Suppressor macrophage (primary cell): ENCODE results near the gene CACNA1B.

Experiments
- DNase-seq, 4 experiments: peaks; one replicate each; pipeline ENCODE4 v3.0.0-alpha.2; 2020 to 2022

CACNA1B gene

DNA sequence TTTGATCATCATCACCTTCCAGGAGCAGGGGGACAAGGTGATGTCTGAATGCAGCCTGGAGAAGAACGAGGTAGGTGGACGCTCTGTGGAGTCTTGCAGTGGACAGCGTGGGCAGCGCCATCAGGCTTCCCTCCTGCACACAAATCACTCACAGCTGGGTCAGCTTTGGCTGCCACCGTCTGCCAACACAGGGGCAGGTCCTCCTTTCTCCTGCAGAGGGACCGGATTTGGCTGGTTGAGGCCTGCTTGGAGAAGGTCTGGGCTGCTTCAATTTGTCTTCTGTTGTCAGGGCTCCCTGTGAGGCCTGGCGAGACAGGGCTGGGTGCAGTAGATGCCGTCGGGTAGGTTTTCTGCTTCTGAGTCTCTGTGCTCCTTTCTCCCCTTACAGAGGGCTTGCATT lies 180.6 kb downstream of the CACNA1B start:
- DNase-seq, result no peak

DNA sequence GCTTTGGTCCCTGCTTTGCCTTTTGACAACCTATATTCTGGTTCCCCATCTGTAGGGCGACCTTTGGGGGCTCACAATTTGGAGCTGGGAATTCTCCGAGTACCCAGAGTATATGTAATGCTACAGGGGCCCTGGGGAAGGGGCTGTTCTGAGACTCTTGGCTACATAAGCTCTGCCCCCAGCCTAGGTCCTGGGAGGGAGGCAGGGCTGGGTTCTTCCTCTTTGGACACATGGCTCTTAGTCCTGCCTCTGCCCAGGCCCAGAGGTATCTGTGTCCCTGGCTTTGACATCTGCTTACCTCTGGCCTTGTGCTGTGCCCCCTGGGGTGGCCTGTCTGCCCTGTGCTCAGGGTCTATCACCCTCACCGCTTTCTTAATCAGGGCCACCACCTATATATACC lies 181.6 kb downstream of the CACNA1B start:
- no peak for DNase-seq

DNA sequence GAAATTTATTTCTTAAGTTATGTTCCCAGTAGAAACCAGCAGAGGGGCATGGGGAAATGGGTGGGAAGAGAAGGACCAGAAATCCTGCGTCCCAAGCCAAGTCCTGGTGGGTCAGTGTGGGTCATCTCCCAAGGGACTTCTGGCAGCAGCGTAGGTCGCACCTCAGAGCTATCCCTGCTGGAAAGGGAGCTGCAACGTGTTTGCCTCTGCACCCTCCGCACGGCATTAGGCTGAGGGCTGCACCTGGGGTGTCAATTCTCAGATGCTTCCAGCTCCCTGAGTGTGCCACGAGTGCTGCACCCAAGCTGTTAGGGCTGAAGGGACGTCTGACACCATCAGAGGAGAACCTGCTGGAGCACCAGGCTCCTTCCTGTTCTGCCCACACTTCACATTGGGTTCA lies 182.8 kb downstream of the CACNA1B start:
- no peak for DNase-seq

DNA sequence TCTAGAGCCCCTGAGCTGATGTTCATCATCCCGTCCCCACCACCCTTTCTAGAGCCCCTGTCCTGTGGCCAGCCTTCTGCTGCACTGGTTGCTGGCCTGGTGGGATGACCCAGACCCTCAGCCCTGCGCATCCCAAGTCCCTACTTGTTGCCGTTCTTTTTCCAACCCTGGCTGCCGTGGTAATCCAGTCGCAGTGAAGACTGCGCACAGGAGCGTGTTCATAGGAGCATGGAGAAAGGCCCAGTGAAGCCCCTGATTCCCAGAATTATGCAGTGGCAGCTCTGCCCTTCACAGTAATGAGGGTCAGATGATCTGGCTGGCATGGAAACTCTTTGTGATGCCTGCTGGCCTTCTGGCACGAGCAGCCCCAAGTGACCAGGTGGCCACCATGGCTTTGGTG lies 183.3 kb downstream of the CACNA1B start:
- DNase-seq, result no peak

DNA sequence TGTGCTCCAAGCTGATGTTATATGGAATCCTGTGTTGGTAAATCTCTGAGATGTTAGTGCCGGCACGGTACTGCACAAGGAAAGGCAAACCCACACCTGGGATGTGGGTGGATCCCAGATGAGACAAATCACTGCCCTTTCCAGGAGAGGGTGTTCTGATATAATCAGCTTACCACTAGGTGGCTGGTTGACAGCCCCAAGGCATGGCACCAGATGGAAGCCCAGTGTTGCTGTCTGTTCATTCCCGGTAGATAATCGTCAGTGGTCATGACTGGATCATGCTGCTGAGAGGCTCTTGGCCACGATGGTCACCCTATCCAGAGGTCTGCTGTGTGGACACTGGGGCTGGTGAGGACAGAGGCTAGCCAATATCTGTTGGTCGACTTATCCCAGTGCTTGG lies 184.0 kb downstream of the CACNA1B start:
- DNase-seq, result no peak

DNA sequence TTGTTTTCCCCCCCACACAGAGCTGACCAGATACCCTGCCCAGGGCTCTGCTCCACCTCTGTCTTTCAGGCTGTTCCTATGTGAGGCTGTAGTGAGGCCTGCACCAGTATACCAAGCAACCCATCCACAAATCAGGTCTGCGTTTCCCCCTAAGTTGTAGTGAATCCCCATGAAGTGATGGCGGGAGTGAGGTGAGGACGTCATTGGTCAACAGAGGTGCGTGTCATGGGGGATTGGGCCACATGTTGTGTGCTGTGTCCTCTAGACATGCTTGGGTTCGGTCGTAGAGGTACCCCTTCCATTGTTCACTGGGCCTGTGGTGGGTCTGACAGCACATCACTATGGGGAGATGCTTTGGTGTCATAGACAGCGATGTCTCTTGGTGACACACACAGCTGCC lies 184.6 kb downstream of the CACNA1B start:
- DNase-seq, result no peak

DNA sequence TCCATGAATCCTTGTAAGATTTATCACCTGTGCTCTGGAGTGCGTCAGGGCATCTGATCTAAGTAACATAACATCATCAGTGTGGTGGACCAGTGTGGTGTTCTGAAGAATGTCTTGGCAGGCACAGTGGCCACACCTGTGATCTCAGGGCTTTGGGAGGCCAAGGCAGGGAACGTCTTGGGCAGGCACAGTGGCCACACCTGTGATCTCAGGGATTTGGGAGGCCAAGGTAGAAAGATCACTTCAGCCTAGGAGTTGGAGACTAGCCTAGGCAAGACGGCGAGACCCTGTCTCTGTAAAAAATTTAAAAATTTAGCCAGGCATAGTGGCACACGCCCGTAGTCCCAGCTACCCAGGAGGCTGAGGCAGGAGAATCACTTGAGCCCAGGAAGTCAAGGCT lies 185.5 kb downstream of the CACNA1B start:
- DNase-seq, result no peak

DNA sequence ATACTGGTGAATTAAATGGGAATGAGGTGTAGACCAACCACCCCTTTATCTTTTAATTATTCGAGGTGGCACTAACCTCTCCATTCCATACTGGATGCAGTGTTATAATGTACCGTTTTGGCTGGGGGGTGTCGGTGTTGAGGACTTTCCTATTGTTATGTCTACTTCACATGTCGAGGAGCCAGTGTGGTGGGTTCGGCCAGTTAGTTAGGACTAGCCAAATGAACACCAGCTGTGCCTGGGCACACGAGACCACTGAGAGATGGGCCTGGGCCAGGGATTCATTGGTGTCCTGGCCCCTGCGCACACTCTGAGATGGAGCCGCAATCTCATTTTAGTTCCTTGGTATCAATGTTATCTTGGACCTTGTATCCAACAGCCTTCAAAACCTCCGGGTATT lies 186.2 kb downstream of the CACNA1B start:
- DNase-seq, result no peak

DNA sequence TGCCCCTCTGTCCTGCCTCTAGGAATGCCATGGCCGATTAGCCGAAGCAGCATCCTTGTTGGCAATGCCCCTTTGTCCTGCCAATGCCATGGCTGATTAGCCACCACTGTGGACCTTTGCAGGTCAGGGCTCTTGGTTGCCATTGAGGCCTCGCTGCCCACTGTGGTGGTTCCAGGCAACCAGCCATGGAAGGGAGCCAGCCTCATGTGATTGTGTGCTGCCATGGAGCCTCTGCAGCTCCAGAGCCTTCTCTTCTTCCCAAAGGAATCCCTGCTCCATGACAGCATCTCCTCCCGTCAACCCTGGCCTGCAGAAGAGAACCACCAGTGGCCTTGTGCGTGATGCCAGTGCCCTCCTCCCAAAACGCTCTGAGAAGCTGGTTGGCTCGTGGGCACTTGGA lies 187.0 kb downstream of the CACNA1B start:
- DNase-seq, result no peak

DNA sequence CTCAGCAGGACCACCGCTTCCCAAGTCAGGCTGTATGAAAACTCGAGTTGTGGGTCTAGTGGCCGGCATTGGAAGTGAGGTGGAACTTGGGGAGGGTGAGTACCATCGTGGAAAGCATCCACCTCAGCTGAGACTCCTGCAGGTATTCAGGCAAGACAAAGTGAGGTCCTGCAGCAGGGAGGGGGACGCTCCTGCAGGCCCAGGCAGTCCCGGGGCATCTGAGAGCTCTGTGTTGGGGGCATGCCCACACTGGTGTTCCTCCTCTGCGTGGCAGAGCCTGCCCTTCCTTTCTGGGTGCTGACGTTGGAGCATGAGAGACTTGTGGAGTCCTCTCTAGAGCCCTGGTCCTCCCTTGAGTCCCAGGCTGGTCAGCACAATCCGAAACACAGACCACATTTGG lies 187.7 kb downstream of the CACNA1B start:
- DNase-seq, result no peak

DNA sequence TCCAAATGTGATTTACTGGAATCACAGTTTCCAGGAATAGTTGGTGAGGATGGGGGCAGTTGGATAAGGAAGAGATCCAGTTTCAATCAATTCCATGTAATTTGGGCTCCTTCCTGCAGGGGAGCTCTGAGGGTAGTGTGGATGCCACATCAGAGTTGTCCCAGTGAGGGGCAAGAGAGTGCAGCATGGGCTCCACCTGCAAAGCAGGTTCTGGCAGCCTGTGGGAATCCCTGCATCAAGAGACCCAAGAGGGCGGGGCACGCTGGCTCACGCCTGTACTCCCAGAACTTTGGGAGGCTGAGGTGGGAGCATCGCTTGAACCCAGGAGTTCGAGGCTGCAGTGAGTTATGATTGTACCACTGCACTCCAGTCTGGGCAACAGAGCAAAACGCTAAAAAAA lies 188.5 kb downstream of the CACNA1B start:
- DNase-seq, result no peak

DNA sequence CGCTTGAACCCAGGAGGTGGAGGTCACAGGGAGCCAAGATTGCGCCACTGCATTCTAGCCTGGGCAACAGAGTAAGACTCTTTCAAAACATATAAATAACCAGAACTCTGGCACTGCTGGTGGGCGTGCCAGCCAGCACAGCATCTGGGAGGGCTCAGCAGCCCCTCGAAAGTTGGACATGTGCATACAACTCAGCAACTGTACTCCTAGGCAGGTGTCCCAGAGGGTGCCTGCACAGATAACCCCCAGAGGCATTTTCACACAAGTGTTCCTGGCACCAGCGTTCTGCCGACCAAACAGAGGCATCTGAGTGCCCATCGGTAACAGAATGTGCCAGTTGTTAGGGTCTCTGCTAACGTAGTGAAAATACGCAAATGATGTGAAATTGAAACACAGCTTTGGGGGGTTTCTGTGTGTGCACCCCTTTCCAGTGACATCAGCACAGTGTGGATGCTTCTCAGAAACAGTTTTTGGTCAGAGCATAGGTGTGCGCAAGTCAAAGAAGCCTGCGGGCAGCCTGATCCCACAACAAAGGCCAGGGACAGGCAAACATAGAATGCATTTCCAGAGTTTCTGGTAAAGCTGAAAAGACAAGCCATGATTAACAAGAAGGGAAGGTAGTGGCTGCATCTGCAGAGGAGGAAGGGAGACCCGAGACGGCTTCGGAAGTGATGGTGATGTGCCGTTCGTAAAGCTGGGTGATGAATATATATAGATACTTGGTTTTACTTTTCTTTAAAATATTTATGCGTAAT lies 190.2 kb downstream of the CACNA1B start:
- no peak for DNase-seq

DNA sequence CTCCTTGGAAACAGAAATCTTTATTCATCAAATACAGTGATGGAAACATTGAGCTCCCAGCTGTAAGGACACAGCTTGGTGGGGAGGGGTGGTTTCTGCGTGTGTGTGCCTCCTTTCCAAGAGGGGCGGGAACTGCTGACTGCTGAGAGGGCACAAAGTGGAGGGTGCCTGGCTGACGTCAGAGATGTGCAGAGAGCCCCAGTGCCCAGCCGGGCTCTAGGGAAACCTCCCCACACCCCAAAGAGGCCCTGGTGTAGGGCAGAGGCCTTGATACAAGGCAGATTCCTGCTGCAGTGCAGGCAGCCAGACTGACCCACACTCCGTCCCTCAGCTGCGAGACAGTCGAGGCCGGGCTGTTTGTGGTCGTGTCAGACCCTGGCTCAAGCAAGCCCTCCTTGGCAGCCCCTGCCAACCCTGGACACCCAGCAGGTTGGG lies 191.0 kb downstream of the CACNA1B start:
- DNase-seq, result no peak

DNA sequence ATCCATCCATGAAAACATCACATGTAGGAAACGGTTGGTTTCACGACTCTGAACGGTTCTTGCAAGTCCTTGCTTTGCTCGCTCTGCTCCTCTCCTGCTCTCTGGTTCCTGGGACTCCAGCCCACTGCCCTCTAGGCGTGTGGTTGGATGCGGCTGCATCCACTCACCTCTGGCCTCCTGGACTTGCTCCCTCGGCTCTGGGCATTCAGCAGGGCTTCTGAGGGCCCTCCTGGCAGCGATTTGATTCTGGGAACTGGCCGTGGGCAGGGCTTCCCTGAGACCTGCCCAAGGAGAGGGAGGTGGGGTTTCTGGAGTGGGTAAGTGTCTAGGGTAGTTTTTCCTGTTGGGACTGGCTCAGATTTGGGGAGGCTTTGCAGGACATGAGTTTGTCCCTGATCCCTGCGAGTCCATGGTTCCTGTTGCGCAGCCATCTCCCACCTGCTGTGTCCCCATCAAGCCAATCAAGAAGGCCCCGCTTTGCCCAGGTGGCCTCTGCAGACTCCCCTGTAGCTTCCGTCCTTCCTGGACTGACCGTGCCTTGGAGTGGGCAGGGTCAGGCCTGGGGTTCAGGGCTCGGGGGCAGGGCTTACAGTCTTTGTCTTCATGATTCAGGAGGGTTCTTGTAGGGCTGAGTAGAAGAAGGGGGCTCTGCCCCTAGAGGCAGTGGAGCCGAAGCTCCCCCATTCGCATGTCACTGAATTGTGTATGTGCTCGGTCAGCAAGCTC lies 192.3 kb downstream of the CACNA1B start:
- DNase-seq, result no peak

DNA sequence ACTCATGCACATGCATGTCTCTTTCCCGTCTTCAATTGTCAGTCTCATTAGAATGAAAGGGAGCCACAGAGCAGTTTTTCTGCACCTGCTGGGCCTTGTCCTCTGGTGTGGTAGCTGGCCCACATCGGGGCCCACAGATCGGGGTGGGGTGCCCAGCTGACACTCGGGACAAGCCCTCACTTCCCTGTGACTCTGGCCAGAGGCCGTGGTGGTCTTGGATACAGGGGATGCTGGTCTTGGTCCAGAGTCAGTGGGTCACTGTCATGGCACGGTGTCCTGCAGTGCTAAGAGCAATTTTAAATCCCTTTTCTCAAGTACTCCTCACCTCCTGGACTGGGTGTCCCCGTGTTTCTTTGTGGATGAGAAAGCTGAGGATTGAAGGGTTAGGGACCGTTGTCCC lies 193.2 kb downstream of the CACNA1B start:
- DNase-seq, result no peak

DNA sequence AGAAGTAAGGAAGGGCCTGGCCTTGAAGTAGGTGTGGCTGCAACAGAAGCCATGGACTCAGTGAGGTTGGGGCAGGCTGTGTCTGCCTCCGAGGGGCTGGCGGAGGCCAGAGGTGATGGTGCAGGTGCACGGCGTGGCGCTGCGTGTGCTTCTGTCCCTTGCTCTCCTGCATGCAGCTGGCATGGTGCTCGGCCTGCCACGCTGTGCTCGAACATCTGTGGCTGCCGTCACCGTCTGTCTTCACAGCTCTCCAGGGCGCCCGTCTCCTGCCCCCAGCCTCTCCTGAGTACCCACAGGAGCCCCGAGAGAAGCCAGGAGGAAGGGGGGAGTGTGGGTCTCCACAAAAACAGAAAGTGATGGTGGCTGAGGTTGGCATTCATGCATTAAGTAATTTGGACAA lies 193.7 kb downstream of the CACNA1B start:
- DNase-seq, result no peak

DNA sequence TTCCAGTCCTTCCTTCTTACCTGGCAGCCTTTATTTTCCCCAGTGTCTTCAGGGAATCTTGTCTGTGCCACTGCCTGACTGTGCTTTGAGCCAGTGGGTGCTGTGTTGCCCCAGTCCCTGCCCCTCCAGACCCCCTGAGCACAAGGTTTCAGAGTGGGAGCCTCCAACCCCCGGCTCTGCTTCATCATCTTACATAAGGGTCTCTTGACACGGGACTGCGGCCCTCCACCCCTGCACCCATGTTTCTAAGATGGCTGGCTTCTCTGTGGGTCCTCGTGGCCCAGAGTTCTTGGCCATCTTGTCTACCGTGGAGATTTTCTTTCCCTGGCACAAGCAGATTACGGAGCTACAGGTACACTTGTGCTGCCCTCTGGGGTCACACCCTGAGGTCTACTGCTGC lies 194.1 kb downstream of the CACNA1B start:
- DNase-seq, result no peak

DNA sequence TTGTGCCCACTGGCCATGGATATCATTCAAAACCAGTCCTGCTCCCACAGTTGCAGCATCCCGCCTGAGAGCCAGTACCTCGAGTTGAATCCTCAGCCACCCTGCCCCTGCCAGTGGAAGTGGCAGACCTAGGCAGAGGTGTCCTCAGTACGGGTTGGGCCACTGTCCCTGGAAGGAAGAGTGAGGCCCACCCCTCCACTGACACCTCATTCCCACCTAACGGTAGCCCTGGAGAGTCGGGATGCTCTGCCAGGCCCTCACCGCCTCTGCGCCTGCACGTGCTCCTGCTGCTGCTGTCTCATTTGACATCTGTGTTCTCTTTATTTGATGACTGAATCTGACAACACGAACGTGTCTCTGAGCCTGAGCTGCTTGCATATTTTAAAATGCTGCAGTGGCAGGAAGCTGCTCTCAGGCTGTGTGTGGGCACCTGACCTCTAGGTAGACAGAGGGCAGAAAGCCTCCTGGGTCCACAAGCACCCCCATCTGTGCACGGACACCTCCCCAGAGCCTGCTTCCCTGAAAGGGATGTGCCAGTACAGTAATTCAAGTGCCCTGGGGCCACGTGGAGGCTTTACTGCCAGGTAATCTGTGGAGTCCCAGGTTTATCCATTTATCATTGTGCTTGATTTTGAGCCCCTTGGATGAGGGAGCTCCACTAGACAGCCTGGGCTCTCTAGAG lies 194.7 kb downstream of the CACNA1B start:
- no peak for DNase-seq

DNA sequence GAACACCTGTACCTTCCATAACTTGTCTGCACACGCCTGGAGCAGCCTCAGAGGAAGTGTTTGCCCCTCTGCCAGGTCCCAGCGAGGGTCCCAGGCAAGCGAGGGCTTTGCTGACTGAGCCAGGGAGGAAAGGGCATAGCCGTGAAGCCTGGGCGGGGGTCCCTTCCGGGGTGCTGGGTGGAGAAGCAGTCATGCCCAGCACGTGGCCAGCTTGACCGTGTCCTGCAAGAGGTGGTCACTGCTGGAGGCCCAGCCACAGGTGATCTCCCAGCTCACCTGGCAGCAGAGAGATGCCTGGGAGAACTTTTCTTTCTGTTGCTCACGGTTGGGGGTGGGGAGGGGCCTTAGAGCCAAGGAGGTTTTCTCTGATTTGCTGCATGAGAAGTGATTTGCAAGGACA lies 195.3 kb downstream of the CACNA1B start:
- DNase-seq, result no peak

DNA sequence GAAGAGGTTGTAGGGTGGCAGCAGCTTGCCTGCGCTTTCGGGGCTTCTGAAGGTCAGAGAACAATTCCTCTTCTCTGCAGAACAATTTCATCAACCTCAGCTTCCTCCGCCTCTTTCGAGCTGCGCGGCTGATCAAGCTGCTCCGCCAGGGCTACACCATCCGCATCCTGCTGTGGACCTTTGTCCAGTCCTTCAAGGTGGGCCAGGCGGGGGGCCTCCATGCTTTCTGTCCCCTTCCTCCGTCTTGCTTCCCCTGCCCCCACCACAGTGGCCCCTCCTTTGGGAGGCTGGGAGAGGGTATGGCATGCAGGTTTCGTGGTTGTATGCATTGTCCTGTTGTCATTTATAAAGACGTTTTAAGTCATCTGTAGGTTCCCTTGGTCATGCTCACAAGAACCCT lies 195.8 kb downstream of the CACNA1B start:
- DNase-seq, result no peak

DNA sequence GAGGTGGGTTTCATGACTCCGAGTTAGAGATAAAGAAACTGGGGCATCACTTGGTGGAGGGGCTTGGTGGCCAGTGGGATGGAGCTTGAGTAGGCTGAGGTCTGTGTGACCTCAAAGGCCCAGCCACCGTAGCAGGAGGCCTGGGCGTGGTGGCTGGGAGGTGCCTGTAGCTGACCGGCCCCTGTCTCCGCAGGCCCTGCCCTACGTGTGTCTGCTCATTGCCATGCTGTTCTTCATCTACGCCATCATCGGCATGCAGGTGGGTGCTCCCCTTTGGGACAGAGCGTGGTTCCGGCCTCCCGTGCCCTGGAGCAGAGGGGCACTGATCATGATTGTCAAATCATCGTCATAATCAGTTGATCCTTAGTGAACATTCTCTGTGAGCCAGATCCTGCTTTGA lies 196.2 kb downstream of the CACNA1B start:
- DNase-seq, result no peak

DNA sequence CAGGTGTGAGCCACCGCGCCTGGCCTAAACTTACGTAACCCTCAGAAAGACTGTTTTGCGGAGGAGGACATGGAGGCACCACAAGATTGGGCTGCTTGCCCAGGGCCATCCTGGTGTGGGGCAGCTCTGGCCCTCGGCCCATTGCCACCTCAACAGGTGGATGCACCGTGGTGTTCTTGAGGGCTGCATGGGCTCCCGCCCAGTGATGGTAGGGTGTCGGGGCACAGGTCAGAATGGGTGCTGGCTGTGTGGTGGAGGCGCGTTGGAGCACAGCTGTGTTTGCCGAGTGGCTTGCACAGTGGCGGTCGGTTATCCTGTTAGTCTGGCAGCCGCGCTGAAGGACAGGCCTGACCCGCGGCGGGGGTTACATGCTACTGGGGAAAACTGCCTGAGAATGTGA lies 196.9 kb downstream of the CACNA1B start:
- no peak for DNase-seq

DNA sequence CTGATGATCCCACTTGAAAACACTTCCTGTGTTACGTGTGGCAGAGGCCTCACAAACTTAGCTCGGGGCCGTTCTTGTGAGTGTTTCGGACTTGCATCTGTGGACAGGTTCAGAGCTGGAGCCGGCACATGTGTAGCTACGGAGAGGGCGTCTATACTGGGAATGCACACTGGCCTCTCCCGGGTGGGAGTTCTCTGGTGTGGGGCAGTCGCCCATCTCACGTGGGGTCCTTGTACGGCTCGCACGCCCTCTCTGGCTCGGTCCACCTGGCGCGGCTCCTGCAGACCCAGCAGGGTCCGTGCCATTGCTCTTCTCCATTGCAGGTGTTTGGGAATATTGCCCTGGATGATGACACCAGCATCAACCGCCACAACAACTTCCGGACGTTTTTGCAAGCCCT lies 197.9 kb downstream of the CACNA1B start:
- DNase-seq, result no peak
